ENCODE data around the gene ETS1.
A peak's percentile ranks its signal among the peaks of the same experiment; 100 is the strongest.

The ETS1 gene

DNA sequence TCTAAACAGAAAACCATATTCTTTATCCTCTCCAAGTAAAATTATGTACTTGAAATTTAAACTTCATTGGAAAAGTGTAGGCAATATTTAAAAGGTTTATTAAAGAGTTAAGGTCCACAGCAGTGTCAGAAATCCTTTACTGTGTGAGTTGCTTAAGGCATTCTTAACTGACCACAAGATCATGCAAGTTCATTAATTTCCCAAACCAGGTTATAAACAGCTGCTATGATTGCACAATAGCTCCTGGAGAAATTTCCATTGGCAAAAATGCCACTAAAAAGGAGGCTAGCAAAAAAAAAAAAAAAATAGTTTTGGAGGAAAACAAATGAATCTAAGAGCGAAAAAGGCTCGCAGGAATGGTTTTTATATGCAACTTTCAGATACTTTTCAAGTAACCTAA, 106.2 kb downstream of the ETS1 start:
- peak; percentile 88 for DNase-seq (ENCODE audit: low read depth)
- H3K4me3 ChIP-seq (ENCODE audit: low read depth, low read length), result no peak overlapping the region
- TF ChIP-seq CTCF (IDR thresholded peaks at IDR 0.05; ENCODE audit: low read depth, low read length, missing control alignments), result no peak
- in situ Hi-C loops (cut with HindIII; ENCODE audit: low sequenced_read_pairs), result no loop called here

DNA sequence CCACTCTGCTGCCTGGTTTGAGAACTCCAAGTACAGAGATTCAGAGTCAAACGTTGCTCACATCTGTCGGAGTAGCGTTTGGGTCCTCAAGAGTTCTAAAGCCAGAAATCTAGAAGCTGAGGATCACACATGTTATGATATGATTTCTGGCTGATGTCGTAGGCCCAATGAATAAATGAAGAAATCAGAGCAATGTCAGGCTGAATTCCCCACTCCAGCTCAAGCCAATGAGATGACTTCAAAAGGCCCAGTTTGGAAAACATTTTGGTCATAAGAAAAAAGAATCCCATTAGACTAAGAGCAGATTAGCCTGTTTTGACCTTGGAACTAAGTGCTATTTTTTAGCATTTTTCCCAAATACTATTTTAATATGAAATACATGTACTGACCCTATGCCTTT, 106.7 kb downstream of the ETS1 start:
- TF ChIP-seq CTCF (IDR thresholded peaks at IDR 0.05; ENCODE audit: low read depth, low read length, missing control alignments), result no peak
- in situ Hi-C loops (cut with HindIII; ENCODE audit: low sequenced_read_pairs), result no loop called here
- DNase-seq (ENCODE audit: low read depth), result no peak
- no peak overlapping the region for H3K4me3 ChIP-seq (ENCODE audit: low read depth, low read length)

DNA sequence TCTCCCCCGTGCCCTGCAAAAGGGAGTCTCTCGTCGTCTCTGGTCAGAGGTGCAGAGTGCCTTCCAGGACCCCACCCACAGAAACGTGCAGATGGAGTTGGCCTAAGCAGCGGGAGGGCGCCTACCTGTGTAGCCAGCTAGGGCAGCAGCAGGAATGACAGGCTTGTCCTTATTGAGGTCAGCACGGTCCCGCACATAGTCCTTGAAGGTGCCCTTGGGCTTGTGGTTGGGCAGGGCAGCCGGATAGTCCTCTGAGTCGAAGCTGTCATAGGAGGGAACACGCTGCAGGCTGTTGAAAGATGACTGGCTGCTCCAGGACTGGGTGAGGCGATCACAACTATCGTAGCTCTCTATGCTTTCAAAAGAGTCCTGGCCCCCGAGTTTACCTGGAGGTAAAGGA, 107.3 kb downstream of the ETS1 start:
- in situ Hi-C loops (cut with HindIII; ENCODE audit: low sequenced_read_pairs), result no loop called here
- H3K4me3 ChIP-seq (ENCODE audit: low read depth, low read length), result no peak overlapping the region
- TF ChIP-seq CTCF (IDR thresholded peaks at IDR 0.05; ENCODE audit: low read depth, low read length, missing control alignments), result no peak
- no peak for DNase-seq (ENCODE audit: low read depth)

- DNase-seq (ENCODE audit: low read depth), result no peak
- TF ChIP-seq CTCF (IDR thresholded peaks at IDR 0.05; ENCODE audit: low read depth, low read length, missing control alignments), result no peak
- in situ Hi-C loops (cut with HindIII; ENCODE audit: low sequenced_read_pairs), result no loop called here
- no peak overlapping the region for H3K4me3 ChIP-seq (ENCODE audit: low read depth, low read length)
Measured at GRCh38 chr11:128479144-128479543, 108.2 kb downstream of the ETS1 start.

- DNase-seq (ENCODE audit: low read depth), result no peak
- in situ Hi-C loops (cut with HindIII; ENCODE audit: low sequenced_read_pairs), result no loop called here
- TF ChIP-seq CTCF (IDR thresholded peaks at IDR 0.05; ENCODE audit: low read depth, low read length, missing control alignments), result no peak
- no peak overlapping the region for H3K4me3 ChIP-seq (ENCODE audit: low read depth, low read length)
Measured at GRCh38 chr11:128478305-128478704, 109.1 kb downstream of the ETS1 start.

- in situ Hi-C loops (cut with HindIII; ENCODE audit: low sequenced_read_pairs), result no loop called here
- no peak overlapping the region for H3K4me3 ChIP-seq (ENCODE audit: low read depth, low read length)
- TF ChIP-seq CTCF (IDR thresholded peaks at IDR 0.05; ENCODE audit: low read depth, low read length, missing control alignments), result no peak
- no peak for DNase-seq (ENCODE audit: low read depth)
Measured at GRCh38 chr11:128477811-128478210, 109.5 kb downstream of the ETS1 start.

- in situ Hi-C loops (cut with HindIII; ENCODE audit: low sequenced_read_pairs), result no loop called here
- no peak overlapping the region for H3K4me3 ChIP-seq (ENCODE audit: low read depth, low read length)
- no peak for TF ChIP-seq CTCF (IDR thresholded peaks at IDR 0.05; ENCODE audit: low read depth, low read length, missing control alignments)
- no peak for DNase-seq (ENCODE audit: low read depth)
Measured at GRCh38 chr11:128477278-128477677, 110.1 kb downstream of the ETS1 start.
